H1 (cell line): ENCODE data around the gene XKR8.

ENCODE experiments used
- BRCA1 ChIP-seq: IDR thresholded peaks from 2 replicates; pipeline ENCODE4 v1.6.1; 2012; ENCODE audit warnings: low read depth, low read length, improper control_type of control experiment
- SIN3A ChIP-seq, 2 experiments: IDR thresholded peaks in 1 of 2; conservative IDR thresholded peaks in 1 of 2; 2 replicates each; pipeline ENCODE4 v1.6.1; 2011 to 2012; ENCODE audit warnings: low read length in 2 of 2, improper control_type of control experiment in 1 of 2, low read depth in 1 of 2, mild to moderate bottlenecking in 1 of 2
- TAF7 ChIP-seq: optimal IDR thresholded peaks from 2 replicates; pipeline ENCODE3; 2011; ENCODE audit warnings: low read depth, mild to moderate bottlenecking, inconsistent platforms, low read length, moderate library complexity, borderline replicate concordance
- TF ChIP-seq, protein P1 (sequence below): IDR thresholded peaks from 2 replicates; pipeline ENCODE4 v1.6.1; 2011; ENCODE audit warnings: low read length, improper control_type of control experiment
- TF ChIP-seq, protein P2 (sequence below), 3 experiments: IDR thresholded peaks; 1 replicate in 2 of 3; 2 replicates in 1 of 3; pipeline versions ENCODE4 v1.5.1 to v1.6.1; 2011; ENCODE audit warnings: low read length in 3 of 3, mild to moderate bottlenecking in 3 of 3, inconsistent platforms in 2 of 3, low read depth in 1 of 3, moderate library complexity in 1 of 3; ENCODE audit not compliant: insufficient read depth in 1 of 3; ENCODE audit errors: control extremely low read depth in 1 of 3

DNA sequence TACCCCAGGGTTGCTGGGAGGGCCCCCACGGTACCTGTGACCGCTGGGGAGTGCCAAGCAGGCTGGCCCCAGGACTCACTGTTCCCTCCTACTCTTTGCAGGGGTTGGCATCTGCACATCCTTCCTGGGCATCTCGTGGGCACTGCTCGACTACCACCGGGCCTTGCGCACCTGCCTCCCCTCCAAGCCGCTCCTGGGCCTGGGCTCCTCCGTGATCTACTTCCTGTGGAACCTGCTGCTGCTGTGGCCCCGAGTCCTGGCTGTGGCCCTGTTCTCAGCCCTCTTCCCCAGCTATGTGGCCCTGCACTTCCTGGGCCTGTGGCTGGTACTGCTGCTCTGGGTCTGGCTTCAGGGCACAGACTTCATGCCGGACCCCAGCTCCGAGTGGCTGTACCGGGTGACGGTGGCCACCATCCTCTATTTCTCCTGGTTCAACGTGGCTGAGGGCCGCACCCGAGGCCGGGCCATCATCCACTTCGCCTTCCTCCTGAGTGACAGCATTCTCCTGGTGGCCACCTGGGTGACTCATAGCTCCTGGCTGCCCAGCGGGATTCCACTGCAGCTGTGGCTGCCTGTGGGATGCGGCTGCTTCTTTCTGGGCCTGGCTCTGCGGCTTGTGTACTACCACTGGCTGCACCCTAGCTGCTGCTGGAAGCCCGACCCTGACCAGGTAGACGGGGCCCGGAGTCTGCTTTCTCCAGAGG lies 6.8 kb downstream of the XKR8 start:
- TF ChIP-seq, protein P1, sequence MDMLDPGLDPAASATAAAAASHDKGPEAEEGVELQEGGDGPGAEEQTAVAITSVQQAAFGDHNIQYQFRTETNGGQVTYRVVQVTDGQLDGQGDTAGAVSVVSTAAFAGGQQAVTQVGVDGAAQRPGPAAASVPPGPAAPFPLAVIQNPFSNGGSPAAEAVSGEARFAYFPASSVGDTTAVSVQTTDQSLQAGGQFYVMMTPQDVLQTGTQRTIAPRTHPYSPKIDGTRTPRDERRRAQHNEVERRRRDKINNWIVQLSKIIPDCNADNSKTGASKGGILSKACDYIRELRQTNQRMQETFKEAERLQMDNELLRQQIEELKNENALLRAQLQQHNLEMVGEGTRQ = no peak
- TF ChIP-seq, protein P2, sequence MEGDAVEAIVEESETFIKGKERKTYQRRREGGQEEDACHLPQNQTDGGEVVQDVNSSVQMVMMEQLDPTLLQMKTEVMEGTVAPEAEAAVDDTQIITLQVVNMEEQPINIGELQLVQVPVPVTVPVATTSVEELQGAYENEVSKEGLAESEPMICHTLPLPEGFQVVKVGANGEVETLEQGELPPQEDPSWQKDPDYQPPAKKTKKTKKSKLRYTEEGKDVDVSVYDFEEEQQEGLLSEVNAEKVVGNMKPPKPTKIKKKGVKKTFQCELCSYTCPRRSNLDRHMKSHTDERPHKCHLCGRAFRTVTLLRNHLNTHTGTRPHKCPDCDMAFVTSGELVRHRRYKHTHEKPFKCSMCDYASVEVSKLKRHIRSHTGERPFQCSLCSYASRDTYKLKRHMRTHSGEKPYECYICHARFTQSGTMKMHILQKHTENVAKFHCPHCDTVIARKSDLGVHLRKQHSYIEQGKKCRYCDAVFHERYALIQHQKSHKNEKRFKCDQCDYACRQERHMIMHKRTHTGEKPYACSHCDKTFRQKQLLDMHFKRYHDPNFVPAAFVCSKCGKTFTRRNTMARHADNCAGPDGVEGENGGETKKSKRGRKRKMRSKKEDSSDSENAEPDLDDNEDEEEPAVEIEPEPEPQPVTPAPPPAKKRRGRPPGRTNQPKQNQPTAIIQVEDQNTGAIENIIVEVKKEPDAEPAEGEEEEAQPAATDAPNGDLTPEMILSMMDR (IDR thresholded peaks at IDR 0.05; ENCODE audit: control extremely low read depth in 1 of 3, insufficient read depth in 1 of 3, low read depth in 1 of 3, low read length in 3 of 3) = no peak
- TF ChIP-seq SIN3A (conservative IDR thresholded peaks at IDR 0.05 in 1 of 2, IDR thresholded peaks at IDR 0.05 in 1 of 2; ENCODE audit: low read depth in 1 of 2, low read length in 2 of 2) (no peak), TAF7 (no peak), BRCA1 (no peak)
